ENCODE results near the gene MMP13.
"Not testable (repeated sequence)": the region's sequence is repeated elsewhere in the genome, so short reads cannot be mapped to it uniquely, and the experiment has no call there.

The MMP13 gene

GRCh38 chr11:102955624-102956023 is at the start of gene MMP13:
Gene MMP13, minus strand, starts transcription at chr11:102955732. Its CDS starts 27 bp downstream, at chr11:102955705.
- no peak for DNase-seq (ENCODE audit: low read depth in 1 of 2, low spot score in 1 of 2)

DNA sequence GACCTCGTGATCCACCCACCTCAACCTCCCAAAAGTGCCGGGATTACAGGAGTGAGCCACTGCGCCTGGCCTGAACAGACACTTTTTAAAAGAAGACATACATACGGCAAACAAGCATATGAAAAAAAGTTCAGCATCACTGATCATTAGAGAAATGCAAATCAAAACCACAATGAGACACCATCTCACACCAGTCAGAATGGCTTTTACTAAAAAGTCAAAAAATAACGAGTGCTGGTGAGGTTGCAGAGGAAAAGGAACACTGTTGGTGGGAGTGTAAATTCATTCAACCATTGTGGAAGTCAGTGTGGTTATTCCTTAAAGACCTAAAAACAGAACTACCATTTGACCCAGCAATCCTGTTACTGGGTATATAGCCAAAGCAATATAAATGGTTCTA is 48.7 kb upstream of the MMP13 start:
- not testable (repeated sequence) for DNase-seq (ENCODE audit: low read depth in 1 of 2, low spot score in 1 of 2)

DNA sequence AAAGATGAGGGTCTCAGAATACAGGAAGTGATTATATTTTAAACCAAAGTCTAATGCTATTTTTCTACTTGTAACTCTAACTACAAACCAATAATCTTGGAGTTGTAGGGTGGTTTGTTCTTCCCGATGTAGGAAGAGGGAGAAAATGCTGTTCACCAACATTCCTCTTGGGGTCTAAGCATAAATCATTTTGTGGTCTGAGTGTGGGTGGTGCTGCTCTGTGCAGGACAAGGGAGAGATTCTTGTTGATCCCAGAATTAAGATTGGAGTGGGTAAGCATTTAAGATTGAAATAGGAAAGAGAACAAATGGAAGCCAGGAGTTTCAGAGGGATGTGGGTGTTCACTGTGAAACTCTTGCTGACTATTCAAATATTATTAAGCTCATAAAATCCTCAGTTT is 38.6 kb upstream of the MMP13 start:
- no peak for DNase-seq (ENCODE audit: low read depth in 1 of 2, low spot score in 1 of 2)

DNA sequence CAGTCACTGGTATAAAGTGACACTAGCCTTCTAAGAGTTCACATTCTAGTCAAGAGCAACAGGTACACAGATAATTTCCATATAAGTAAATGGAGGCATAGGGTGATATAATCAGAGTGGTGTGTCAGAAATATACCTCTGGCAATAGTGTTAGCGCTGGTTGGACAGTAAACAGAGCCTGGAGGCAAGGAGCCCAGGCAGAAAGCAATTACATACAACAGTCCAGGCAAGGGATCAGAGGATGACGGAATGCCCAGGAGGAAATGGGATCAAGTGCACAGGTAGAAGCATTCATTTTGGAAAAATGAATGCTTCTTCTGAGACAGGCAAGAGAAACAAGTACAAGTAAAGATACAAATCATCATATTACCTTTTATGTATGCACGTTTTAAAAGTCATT is 36.2 kb upstream of the MMP13 start:
- no peak for DNase-seq (ENCODE audit: low read depth in 1 of 2, low spot score in 1 of 2)

DNA sequence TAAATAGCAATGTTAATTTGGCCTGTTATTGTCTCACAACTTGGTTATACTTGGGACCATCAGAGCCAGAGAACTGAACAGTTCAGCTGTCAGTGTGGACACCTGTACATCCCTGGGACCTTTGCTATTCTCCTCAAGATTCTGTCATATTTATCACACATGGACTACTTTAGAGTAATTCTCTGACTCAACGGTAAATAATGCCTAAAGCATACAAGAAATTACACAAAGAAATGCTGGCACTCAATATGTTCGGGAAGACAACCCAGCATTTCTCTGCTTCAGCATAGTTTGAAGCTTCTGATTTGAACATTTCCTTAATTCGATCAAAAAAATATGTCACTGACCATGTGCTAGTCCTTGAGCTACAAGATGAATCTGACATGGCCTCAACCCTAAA is 34.6 kb upstream of the MMP13 start:
- no peak for DNase-seq (ENCODE audit: low read depth in 1 of 2, low spot score in 1 of 2)

DNA sequence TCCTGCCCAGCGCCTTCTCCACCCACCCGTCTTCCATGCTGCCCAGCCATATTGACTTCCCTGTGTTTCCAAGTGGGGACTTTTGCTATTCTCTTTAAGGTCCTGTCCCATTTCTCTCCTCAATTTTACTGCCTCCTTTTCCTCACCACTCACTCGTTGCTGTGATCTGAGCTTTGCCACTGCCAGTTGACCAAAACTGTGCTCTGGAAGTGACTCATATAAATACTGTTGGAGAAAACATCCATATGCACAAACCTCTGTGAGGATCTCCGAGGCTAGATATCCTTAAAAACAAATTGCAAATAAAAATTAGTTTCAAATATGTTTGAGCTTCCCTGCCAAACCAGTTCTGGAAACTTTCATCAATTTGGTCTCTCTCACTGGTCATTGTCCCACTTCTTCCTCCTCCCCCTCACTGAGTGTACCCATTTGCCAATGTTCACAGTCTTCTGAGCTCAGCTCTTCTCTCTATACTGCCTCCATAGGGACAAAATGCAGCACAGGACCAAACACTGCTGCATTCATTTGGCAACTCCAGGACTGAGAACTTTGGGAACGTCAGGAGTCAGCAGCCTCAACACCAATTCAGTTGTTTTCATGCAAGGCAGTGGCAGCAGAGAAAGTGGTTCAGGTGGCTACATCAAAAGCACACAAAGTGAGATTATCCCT is 34.0 kb upstream of the MMP13 start:
- DNase-seq (ENCODE audit: low read depth in 1 of 2, low spot score in 1 of 2), result no peak

DNA sequence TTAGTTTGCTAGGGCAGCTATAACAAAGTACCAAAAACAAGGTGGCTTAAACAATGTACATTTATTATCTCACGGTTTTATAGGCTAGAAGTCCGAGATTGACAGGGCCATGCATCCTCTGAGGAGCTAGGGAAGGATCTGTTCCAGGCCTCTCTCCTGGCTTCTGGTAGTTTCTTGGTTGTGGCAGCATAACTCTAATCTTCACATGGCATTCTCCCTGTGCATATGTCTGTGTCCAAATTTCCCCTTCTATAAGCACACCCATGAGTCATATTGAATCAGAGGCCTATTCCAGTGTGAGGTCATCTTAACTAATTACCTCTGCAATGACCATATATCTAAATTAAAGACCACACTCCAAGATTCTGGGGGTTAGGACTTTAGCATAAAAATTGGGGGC is 31.3 kb upstream of the MMP13 start:
- DNase-seq (ENCODE audit: low read depth in 1 of 2, low spot score in 1 of 2), result no peak

DNA sequence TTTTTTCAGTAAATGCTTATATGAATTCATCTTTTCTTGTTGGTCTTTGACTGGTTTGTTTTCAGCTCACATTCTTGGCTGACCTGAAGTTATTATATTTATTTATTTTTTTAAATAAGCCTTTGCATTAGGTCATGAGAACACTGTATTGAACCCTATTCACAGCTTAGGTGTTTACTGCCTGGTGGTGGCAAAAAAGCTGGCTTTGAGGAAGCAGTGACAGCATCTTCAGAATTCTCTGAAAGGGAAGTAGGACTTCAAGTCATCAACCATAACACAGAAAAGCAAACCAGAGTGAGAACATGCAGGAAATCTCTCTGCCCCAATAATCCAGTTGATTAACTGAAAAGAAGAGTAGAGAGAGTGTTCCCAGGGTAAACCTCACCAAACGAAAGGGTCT is 30.3 kb upstream of the MMP13 start:
- no peak for DNase-seq (ENCODE audit: low read depth in 1 of 2, low spot score in 1 of 2)

GRCh38 chr11:102983486-102983885 is 28.0 kb upstream of the MMP13 start:
- no peak for DNase-seq (ENCODE audit: low read depth in 1 of 2, low spot score in 1 of 2)

DNA sequence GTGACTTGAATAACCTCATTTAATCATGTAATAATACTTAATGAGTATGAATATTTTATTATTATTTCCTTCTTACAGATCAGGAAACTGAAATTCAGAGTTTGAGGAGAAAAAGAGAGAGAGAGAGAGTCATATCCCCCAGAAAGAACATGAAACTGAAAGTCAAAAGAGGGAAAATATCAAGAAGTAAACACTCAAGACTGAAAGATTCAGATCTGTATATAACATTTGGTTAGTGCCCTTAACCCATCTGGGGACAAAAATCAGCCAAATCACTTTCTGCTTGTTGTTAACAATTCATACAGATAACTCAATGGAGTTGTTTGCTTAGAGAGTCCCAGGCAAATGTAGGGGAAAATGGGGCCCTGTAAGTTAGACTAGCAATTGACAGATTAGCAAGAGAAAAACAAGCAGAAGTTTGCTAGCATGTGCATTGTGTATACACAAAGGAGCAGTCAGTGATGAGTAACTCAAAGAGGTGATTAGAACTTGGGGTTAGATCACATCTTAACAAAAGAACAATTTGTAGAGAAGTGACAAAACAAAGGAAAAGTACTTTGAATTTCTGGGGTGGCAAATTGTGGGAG is 25.9 kb upstream of the MMP13 start:
- DNase-seq (ENCODE audit: low read depth in 1 of 2, low spot score in 1 of 2), result no peak

DNA sequence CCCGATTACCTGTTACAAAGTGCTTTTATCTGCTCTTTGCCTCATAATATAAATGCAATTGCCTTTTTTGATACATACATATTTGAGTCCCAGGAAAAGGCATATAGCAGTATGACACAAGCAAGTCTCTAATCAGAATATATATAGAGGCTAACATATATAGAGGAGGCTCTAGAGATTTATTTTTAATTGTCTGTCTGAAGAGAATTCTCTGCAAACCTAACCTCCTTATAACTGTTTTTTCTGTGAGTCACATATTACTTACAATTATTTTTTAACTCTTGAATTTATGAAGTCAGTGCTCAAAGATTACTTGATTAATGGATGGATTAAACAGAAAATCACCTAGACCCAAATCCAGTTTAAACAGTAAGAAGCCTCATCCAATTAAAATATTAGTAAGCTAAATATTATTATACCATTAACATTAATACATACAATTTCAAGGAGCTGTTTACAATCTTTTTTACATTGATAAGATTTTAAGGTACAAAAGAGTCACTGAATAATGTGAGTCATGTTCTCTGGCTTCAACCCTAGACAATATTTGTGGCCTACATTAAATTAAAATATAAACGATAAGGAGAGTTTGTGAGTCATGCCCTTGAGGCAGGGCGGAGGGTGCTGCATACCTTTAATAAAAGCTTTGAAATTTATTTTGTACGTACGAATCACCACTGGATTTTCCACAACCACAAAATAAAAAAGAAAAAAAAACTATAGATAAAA is 19.2 kb upstream of the MMP13 start:
- no peak for DNase-seq (ENCODE audit: low read depth in 1 of 2, low spot score in 1 of 2)

DNA sequence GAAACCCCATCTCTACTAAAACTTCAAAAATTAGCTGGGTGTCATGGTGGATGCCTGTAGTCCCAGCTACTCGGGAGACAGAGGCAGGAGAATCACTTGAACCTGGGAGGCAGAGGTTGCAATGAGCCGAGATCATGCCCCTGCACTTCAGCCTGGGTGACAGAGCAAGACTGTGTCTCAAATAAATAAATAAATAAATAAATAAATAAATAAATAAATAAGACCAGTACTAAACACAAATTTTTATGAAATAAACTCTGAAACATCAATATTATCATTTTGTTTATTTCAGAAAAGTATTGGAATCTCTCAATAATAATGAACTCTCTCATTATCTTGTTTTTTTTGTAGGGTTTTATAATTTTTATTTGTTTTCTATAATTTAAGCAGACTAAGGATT is 18.2 kb upstream of the MMP13 start:
- DNase-seq (ENCODE audit: low read depth in 1 of 2, low spot score in 1 of 2), result not testable (repeated sequence)

GRCh38 chr11:102972853-102973252 is 17.3 kb upstream of the MMP13 start:
- DNase-seq (ENCODE audit: low read depth in 1 of 2, low spot score in 1 of 2), result no peak

DNA sequence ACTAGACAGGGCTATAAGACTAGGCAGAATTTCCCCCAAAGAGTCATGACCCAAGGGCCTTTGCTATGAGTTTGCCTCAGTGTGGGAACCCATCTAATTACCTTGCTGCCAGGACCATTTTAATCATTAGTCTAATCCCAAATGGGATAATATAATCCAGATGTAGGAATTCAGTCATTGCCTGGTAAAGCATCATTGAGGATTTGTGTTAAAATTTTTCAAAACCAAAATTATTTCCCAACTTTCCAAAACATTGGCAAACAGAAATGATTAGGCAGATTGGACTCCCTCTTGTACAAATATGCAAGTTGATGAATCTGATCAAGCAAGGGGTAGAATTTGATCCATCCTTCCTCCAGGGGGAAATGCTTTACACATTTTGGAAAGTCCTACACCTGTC is 16.2 kb upstream of the MMP13 start:
- no peak for DNase-seq (ENCODE audit: low read depth in 1 of 2, low spot score in 1 of 2)

GRCh38 chr11:102967497-102967896 is 12.0 kb upstream of the MMP13 start:
- no peak for DNase-seq (ENCODE audit: low read depth in 1 of 2, low spot score in 1 of 2)

- DNase-seq (ENCODE audit: low read depth in 1 of 2, low spot score in 1 of 2), result no peak
Measured at GRCh38 chr11:102966011-102966410, 10.5 kb upstream of the MMP13 start.

GRCh38 chr11:102964867-102965266 is 9.3 kb upstream of the MMP13 start:
- DNase-seq (ENCODE audit: low read depth in 1 of 2, low spot score in 1 of 2), result no peak

- no peak for DNase-seq (ENCODE audit: low read depth in 1 of 2, low spot score in 1 of 2)
Measured at GRCh38 chr11:102957953-102958352, 2.4 kb upstream of the MMP13 start.

DNA sequence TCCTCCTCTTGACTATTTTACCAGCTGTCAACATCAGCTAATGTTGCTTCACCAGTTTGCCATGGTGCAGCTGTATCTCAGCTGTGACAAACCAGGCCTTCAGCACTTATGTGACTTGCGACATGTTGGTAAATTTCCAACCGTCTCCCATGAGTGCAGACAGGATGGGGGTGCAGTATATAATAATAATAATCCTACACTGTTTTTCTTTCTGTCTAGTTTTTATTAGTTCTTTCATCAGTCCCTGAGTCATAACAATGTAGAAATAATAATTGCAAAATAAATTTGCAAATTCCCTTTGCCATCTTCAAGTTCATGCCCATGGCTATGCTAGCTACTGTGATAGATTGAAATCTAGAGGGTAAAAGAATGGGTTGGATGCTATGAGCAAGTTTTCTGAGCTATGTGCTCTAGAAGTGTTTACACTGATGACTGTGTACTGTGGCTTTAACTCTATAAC is 4.9 kb downstream of the MMP13 start:
- DNase-seq (ENCODE audit: low read depth in 1 of 2, low spot score in 1 of 2), result no peak

DNA sequence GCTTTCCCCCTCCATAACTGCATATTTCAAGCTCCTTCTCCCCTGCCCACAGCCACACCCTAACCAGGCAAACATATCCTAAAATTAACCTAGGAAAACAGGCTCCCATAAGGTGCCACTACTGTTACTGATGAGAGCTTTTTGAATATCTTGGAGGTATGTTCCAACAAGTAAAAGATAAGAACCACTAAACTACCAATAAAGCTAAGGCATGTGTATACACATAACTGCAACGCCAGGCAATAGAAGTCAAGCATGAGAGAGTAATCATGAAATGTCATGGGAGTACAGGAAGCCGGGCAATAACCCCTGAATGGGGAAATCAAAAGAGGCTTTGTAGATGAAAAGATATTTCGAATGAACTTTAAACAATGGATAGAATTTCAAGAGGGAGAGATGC is 9.3 kb downstream of the MMP13 start:
- no peak for DNase-seq (ENCODE audit: low read depth in 1 of 2, low spot score in 1 of 2)

DNA sequence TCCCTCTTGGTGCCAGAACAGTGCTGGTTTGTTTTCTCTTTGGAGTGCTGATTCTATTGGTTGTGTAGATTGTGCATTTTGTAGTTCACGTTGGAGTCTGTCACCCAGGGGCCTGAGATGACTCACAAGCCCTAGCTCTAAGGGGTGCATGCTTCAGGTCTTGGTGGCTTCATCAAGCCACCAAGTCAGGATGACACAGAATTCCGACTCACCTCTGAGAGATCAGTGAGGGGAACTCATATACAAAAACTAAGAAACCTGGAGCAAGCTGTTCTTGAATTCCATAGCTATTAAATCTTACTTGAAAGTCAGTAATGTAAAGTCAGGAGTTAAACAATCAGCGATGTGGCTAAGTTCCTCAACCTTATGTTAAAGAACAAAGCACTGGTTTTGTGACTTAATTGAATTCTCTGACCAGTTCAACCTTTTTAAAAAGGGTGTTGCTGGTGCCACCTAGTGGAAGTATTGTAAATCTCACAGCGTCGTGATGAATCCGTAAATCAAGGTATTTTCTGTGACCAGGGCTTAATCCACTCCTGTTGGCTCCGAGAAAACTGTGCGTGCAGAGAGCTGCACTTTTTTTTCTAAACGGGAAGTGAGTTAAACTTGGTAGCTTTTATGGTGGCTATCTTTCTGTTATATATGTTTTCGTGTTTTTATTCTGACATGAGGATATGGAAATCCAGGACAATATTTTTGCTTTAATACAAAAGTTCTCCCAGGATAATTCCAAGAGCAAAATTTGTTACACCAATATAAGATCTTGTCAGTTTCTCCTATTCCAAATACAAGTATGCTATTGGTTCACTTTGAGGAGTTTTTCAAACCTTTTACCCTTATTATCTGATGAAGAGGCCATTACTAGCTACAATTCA is 14.6 kb downstream of the MMP13 start:
- no peak for DNase-seq (ENCODE audit: low read depth in 1 of 2, low spot score in 1 of 2)
